GM18907 (cell line): ENCODE data around the gene GMPPA.

Experiments
- ATAC-seq: cut with Tn5 transposase; IDR thresholded peaks from one replicate; pipeline ENCODE4 v1.9.1; 2021; ENCODE audit warnings: mild to moderate bottlenecking, moderate library complexity; ENCODE audit not compliant: unreplicated experiment

The GMPPA gene

GRCh38 chr2:219498280-219499057, at the start of gene GMPPA:
Gene GMPPA, plus strand, starts transcription at chr2:219498891. Its CDS starts 1,085 bp downstream, at chr2:219499976.
- ATAC-seq, result peak; percentile 95

GRCh38 chr2:219449609-219450008, 49.1 kb upstream of the GMPPA start:
- no peak for ATAC-seq

- no peak for ATAC-seq
Measured at GRCh38 chr2:219451661-219452360, 46.9 kb upstream of the GMPPA start.

- no peak for ATAC-seq
Measured at GRCh38 chr2:219452361-219453317, 46.1 kb upstream of the GMPPA start.

- ATAC-seq, result no peak
Measured at GRCh38 chr2:219453671-219454590, 44.8 kb upstream of the GMPPA start.

- ATAC-seq, result no peak
Measured at GRCh38 chr2:219455581-219455980, 43.1 kb upstream of the GMPPA start.

- ATAC-seq, result no peak
Measured at GRCh38 chr2:219457784-219458369, 40.8 kb upstream of the GMPPA start.

GRCh38 chr2:219458996-219459395, 39.7 kb upstream of the GMPPA start:
- ATAC-seq, result no peak

- ATAC-seq, result peak; percentile 81
Measured at GRCh38 chr2:219459460-219460311, 39.0 kb upstream of the GMPPA start.

GRCh38 chr2:219460424-219460926, 38.2 kb upstream of the GMPPA start:
- no peak for ATAC-seq

GRCh38 chr2:219461047-219461514, 37.6 kb upstream of the GMPPA start:
- no peak for ATAC-seq

GRCh38 chr2:219461669-219462068, 37.0 kb upstream of the GMPPA start:
- no peak for ATAC-seq

- no peak for ATAC-seq
Measured at GRCh38 chr2:219462349-219462748, 36.3 kb upstream of the GMPPA start.

- no peak for ATAC-seq
Measured at GRCh38 chr2:219464286-219465032, 34.2 kb upstream of the GMPPA start.

GRCh38 chr2:219465659-219466561, 32.8 kb upstream of the GMPPA start:
- ATAC-seq, result no peak

- no peak for ATAC-seq
Measured at GRCh38 chr2:219466816-219467735, 31.6 kb upstream of the GMPPA start.
